Endodermal cell (in vitro differentiated cells): ENCODE measurements around the gene PTPRN2. TPM values are rescaled to one million over a fixed set of nuclear protein-coding genes. Genes with fewer than 3 reads are reported as not detected.
A peak's percentile ranks its signal among the peaks of the same experiment; 100 is the strongest.

Experiments
- DNase-seq: peaks from one replicate; pipeline ENCODE4 v3.0.0-alpha.2; 2017
- H3K27ac ChIP-seq: 2 replicates; pipeline ENCODE4 v1.5.1; 2013; ENCODE audit warnings: mild to moderate bottlenecking, low read depth, low read length, moderate library complexity
- H3K27me3 ChIP-seq: 2 replicates; pipeline ENCODE4 v1.6.1; 2013; ENCODE audit warnings: mild to moderate bottlenecking, low read length, moderate library complexity; ENCODE audit not compliant: insufficient read depth, control insufficient read depth, poor library complexity, severe bottlenecking
- H3K36me3 ChIP-seq: 2 replicates; pipeline ENCODE4 v1.7.0; 2013; ENCODE audit warnings: mild to moderate bottlenecking, low read length, moderate library complexity; ENCODE audit not compliant: control insufficient read depth, insufficient read depth
- H3K4me1 ChIP-seq: one replicate; pipeline ENCODE4 v1.7.0; 2013; ENCODE audit warnings: low read length; ENCODE audit not compliant: control insufficient read depth, insufficient read depth
- H3K4me3 ChIP-seq: 2 replicates; pipeline ENCODE4 v1.5.1; 2013; ENCODE audit warnings: mild to moderate bottlenecking, low read length, moderate library complexity
- H3K9ac ChIP-seq: 2 replicates; pipeline ENCODE4 v1.6.1; 2013; ENCODE audit warnings: mild to moderate bottlenecking, low read length, moderate library complexity; ENCODE audit not compliant: poor library complexity, severe bottlenecking; ENCODE audit errors: extremely low read depth
- H3K9me3 ChIP-seq: 2 replicates; pipeline ENCODE4 v1.6.1; 2013; ENCODE audit warnings: mild to moderate bottlenecking, low read length, moderate library complexity; ENCODE audit not compliant: control insufficient read depth
- H3K27ac Mint-ChIP-seq: 2 replicates; pipeline ENCODE4 v1.8.0; 2020; ENCODE audit warnings: mixed read lengths
- H3K27me3 Mint-ChIP-seq: 2 replicates; pipeline ENCODE4 v1.8.0; 2021; ENCODE audit warnings: mild to moderate bottlenecking, mixed read lengths; ENCODE audit not compliant: insufficient read depth
- H3K36me3 Mint-ChIP-seq: 2 replicates; pipeline ENCODE4 v1.8.0; 2020; ENCODE audit warnings: low read depth, mixed read lengths
- H3K4me1 Mint-ChIP-seq: 2 replicates; pipeline ENCODE4 v1.8.0; 2020; ENCODE audit warnings: mixed read lengths
- H3K4me3 Mint-ChIP-seq: 2 replicates; pipeline ENCODE4 v1.8.0; 2020; ENCODE audit warnings: mild to moderate bottlenecking, moderate library complexity, mixed read lengths
- H3K9me3 Mint-ChIP-seq: 2 replicates; pipeline ENCODE4 v1.8.0; 2020; ENCODE audit warnings: mild to moderate bottlenecking, mixed read lengths
- CTCF ChIP-seq: fragments of 200-600 bp; sonication (generic); conservative IDR thresholded peaks from 2 replicates; pipeline ENCODE4 v1.5.0; 2021; ENCODE audit warnings: antibody characterized with exemption, mild to moderate bottlenecking
- WGBS, 2 experiments: methylation state at CpG; one replicate each; pipeline versions ENCODE4 v1.1.5 to v1.1.7; 2013; ENCODE audit warnings: missing lambda C conversion rate in 2 of 2, mixed read lengths in 1 of 2; ENCODE audit not compliant: insufficient coverage in 1 of 2, insufficient read length in 1 of 2; 5-methylcytosine and 5-hydroxymethylcytosine counted together
- total RNA-seq, 2 donors: library from RNA; stranded (reverse); fragmentation: NEBNext Ultra II Directional in 1 of 2; extraction: Animal tissue kit (Norgen Biotek cat#: 25700) in 1 of 2; gene quantifications; 2 replicates in 1 of 2; 3 replicates in 1 of 2; pipeline ENCODE4 v1.2.1, GENCODE V29; 2021

PTPRN2 gene
- total RNA-seq, 2 donors from 2014 or later, result 0.69 to 1.2 TPM

- no peaks in the 10 kb centered on the region for H3K9me3 Mint-ChIP-seq
- no peak for TF ChIP-seq CTCF
- peaks cover 18% of the 10 kb centered on the region for H3K4me1 Mint-ChIP-seq
- peaks cover 90% of the 10 kb centered on the region for H3K27me3 Mint-ChIP-seq
- Histone ChIP-seq H3K27ac (no peak overlapping the region), H3K4me1 (no peaks in the 10 kb centered on the region), H3K36me3 (no peaks in the 10 kb centered on the region), H3K27me3 (no peaks in the 10 kb centered on the region), H3K9me3 (peaks cover 70% of the 10 kb centered on the region), H3K4me3 (no peak overlapping the region), H3K9ac (no peak overlapping the region)
- WGBS, 2 experiments, result 85 to 88% methylated on average over 20 of the region's 20 CpGs
- DNase-seq, result peak; percentile 50
- peak overlapping the region; percentile 45 for H3K4me3 Mint-ChIP-seq
- H3K27ac Mint-ChIP-seq, result no peak overlapping the region
- H3K36me3 Mint-ChIP-seq, result no peaks in the 10 kb centered on the region
These were observed 903.9 kb downstream of the PTPRN2 start for GRCh38 chr7:157683747-157684156.

GRCh38 chr7:157682946-157683746, 904.5 kb downstream of the PTPRN2 start:
- H3K27me3 Mint-ChIP-seq, result peaks cover 90% of the 10 kb centered on the region
- H3K27me3 ChIP-seq, result no peaks in the 10 kb centered on the region
- H3K4me1 ChIP-seq, result no peaks in the 10 kb centered on the region
- no peaks in the 10 kb centered on the region for H3K36me3 ChIP-seq
- peaks cover 22% of the 10 kb centered on the region for H3K4me1 Mint-ChIP-seq
- H3K4me3 ChIP-seq, result no peak overlapping the region
- no peak for TF ChIP-seq CTCF
- no peaks in the 10 kb centered on the region for H3K9me3 Mint-ChIP-seq
- H3K27ac Mint-ChIP-seq, result no peak overlapping the region
- DNase-seq, result peak; percentile 49
- 68 to 73% methylated on average over 15 to 21 of the region's 21 CpGs for WGBS, 2 experiments
- H3K9ac ChIP-seq, result no peak overlapping the region
- H3K4me3 Mint-ChIP-seq, result peak overlapping the region; percentile 45
- H3K36me3 Mint-ChIP-seq, result no peaks in the 10 kb centered on the region
- peaks cover 75% of the 10 kb centered on the region for H3K9me3 ChIP-seq
- H3K27ac ChIP-seq, result no peak overlapping the region

GRCh38 chr7:157682064-157682945, 905.3 kb downstream of the PTPRN2 start:
- no peak overlapping the region for H3K9ac ChIP-seq
- H3K27me3 ChIP-seq, result no peaks in the 10 kb centered on the region
- H3K36me3 ChIP-seq, result no peaks in the 10 kb centered on the region
- H3K4me3 ChIP-seq, result no peak overlapping the region
- no peak overlapping the region for H3K4me3 Mint-ChIP-seq
- H3K36me3 Mint-ChIP-seq, result no peaks in the 10 kb centered on the region
- H3K9me3 ChIP-seq, result peaks cover 76% of the 10 kb centered on the region
- peak; percentile 55 for DNase-seq
- H3K27ac Mint-ChIP-seq, result no peak overlapping the region
- peaks cover 88% of the 10 kb centered on the region for H3K27me3 Mint-ChIP-seq
- H3K4me1 ChIP-seq, result no peaks in the 10 kb centered on the region
- H3K27ac ChIP-seq, result no peak overlapping the region
- peaks cover 23% of the 10 kb centered on the region for H3K4me1 Mint-ChIP-seq
- WGBS, 2 experiments, result 62 to 77% methylated on average over 20 to 28 of the region's 28 CpGs
- H3K9me3 Mint-ChIP-seq, result no peaks in the 10 kb centered on the region
- TF ChIP-seq CTCF, result no peak
